ENCODE results near the gene APOBEC3B.
"Not testable (repeated sequence)": the region's sequence is repeated elsewhere in the genome, so short reads cannot be mapped to it uniquely, and the experiment has no call there.

Gene APOBEC3B

DNA sequence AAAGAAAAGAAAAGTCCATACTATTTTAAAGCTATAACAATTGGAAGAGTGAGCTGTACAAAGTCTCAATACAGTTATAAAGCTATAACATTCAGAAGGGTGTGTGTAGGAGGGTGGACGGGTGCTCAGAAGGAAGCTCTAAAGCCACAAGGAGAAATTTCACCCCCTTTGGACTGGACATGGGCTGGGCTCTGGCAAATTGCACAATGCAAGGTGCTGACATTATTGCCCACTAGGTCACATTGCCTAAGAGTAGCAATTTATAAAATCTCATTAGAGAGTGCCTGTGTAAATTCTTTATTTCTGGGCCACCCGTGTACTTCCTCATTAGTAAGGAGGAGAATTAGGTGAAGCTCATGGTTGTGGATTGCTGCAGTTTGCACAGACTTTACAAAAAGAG lies 30.4 kb upstream of the APOBEC3B start:
- DNase-seq (ENCODE audit: low read depth in 2 of 2), result no peak

- no peak for DNase-seq (ENCODE audit: low read depth in 2 of 2)
Observed at GRCh38 chr22:38952281-38952993, 29.7 kb upstream of the APOBEC3B start.

DNA sequence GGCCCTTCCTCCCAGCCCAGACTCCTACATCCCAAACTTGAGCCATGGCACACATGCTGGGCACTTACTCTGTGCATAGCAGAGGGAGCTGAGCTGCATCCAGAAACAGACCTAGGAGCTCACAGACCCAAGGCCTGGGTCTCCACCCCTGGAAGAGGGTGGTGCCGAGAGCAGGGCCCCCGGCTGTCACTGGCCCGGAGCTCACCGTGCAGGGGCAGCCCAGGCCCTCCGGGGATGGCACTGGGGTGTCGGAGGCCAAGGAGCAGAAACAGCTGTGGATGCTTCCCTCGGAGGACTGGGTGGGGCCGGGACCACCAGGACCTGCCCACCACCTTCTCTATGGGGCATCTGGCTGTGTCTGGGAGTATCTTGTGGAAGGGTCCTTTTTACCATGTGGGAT lies 29.1 kb upstream of the APOBEC3B start:
- DNase-seq (ENCODE audit: low read depth in 2 of 2), result no peak

DNA sequence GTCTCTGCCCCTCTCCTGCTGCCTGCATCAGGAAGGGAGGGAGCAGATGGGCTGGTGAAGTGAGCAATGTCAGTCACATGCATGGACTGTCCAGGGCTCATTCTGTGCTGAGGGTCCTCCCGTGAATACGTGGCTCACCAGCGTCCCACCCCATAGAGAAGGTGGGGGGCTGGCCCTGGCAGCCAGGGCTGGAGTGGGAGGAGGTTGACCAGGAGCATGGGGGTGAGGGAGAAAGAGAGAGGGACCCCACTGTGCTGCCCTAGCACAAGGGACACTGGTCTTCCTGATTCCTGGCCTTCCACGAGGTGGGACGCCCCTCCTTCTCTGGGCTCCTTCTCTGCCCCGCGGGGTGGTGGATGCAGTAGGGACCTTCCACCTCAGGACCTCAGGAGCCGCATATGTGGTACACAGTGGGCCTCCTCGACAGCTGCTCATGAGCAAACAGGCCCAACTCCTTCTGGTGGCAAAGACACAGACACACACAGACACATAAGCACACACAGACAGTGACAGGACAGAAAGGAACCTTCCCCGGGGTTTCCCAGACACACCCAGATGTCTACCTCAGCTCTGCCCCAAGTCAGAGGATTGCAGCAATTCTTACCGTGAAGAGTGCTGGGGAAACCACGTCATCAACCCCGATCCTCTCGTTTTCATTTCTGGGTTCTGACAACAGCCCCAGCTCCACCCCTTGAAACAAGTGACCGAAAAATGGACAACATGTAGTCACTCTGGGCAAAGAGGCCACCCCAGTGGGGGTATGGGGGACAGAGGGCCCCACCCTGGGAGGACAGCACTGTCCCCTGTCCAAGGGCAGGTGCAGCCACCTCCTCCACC lies 28.4 kb upstream of the APOBEC3B start:
- DNase-seq (ENCODE audit: low read depth in 2 of 2), result peak in 1 of 2 donors; percentile 38

GRCh38 chr22:38954414-38955043 lies 27.6 kb upstream of the APOBEC3B start:
- DNase-seq (ENCODE audit: low read depth in 2 of 2), result no peak

DNA sequence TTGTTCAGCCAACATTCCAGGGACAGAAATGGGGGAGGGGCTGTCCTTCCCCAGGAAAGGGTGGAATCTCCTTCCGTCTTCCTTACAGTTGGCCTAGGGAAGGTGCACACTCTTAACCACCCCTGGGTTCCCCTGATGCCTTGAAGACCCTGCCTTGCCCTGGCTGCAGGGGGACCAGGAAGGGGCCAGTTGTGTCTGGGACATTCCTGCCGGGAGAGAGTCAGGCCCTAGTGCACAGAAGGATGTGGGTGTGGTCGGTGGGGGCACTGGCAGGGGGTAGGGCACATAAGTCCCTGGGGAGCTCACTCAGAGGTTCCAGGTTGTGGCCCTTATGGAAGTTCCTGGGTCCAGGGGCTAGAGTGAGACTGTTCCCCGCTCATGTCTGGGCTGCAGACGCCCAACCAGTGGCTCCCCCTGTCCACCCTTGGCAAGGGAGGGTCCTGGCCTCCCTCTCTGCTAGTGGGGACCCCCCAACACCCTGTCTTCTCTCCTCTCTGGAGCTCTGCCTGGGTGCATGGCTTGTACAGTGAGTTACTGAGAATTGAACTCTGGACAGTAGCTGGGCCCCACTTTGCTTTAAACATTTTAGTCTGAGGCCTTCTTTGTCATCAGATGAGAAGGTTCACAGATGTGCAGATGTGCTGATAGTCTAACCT lies 26.8 kb upstream of the APOBEC3B start:
- DNase-seq (ENCODE audit: low read depth in 2 of 2), result no peak

DNA sequence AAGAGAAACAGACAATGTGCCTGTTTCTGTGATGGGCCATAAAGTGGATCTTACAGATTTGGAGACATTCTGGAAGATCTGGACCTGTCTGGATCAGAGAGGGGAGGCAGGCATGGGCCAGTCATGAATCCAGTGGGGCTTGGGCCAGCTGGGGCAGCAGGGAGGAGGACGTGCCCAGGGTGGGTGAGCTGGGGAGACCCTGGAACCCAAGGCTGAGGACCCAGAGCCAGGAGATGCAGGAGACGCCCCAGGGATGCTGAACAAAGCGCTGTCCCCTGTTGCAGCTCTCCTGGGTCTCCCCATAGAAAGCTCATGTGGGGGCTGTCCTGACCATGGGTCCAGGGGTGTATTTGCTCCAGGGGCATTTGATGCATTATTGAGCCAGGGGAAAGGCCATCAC lies 26.2 kb upstream of the APOBEC3B start:
- DNase-seq (ENCODE audit: low read depth in 2 of 2), result no peak

- DNase-seq (ENCODE audit: low read depth in 2 of 2), result no peak
Observed at GRCh38 chr22:38956551-38956950, 25.6 kb upstream of the APOBEC3B start.

- DNase-seq (ENCODE audit: low read depth in 2 of 2), result no peak
Observed at GRCh38 chr22:38957046-38957770, 24.9 kb upstream of the APOBEC3B start, which contains the start of gene APOBEC3A. APOBEC3A (plus strand) TSS chr22:38957609; CDS start chr22:38957692, 83 bp downstream.

DNA sequence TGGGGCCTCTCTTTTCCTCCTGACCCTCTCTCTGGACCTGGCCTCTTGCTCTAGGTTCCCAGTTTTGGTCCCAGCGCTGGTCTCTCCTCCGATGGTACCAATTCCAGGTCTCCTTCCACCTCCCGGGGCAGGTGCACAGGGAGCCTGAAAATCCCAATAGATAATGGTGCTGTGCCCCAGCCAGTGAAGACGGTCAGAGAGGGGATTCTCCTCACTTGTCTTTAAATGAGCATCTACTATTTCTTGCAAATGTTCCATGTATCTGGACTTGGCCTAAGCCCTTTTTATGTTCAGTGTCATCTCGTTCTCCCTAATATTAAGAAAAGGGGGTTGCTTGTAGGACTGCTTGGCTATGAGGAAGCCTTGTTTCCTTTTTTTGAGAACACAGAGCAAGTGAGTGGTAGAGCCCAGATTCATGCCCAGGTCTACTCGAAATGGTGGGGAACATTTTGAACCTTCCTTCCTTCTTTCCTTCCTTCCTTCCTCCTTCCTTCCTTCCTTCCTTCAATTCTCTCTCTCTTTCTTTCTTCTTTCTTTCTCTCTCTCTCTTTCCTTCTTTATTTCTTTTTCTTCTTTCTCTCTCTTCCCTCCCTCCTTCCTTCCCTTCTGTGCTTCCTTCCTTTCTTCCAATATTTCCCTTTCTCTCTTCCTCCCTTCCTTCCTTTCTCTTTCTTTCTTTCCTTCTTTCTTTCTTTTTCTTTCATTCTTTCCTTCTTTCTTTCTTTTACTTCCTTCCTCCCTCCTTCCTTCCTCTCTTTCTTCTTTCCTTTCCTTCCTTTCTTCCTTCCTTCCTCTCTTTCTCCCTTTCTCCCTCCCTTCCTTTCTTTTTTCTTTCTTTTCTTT lies 24.1 kb upstream of the APOBEC3B start:
- DNase-seq (ENCODE audit: low read depth in 2 of 2), result no peak

DNA sequence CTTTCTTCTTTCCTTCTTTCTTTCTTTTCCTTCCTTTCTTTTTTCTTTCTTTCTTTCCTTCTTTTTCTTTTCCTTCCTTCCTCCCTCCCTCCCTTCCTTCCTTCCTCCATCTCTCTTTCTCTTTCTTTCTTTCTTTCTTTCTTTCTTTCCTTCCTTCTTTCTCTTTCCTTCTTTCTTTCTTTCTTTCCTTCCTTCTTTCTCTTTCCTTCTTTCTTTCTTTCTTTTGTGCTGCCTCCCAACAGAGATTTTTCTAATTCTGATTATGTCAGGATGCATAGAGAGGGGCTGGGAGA lies 23.6 kb upstream of the APOBEC3B start:
- not testable (repeated sequence) for DNase-seq (ENCODE audit: low read depth in 2 of 2)

DNA sequence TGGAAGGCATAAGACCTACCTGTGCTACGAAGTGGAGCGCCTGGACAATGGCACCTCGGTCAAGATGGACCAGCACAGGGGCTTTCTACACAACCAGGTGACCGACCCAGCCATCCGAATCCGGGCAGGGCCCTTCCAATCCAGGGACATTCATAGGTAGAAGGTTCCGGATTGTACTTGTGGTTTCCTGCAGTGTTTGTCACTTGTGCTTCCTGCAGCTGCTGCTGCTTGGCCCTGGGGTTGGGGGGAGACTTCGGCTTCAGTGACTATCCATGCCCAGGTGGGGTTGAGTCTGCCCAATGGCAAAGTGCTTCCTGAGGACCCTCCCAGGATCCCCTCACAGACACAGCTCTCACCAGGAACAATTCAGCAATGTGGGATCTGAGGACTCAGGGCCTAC lies 22.6 kb upstream of the APOBEC3B start:
- DNase-seq (ENCODE audit: low read depth in 2 of 2), result no peak

GRCh38 chr22:38960673-38961072 lies 21.5 kb upstream of the APOBEC3B start:
- not testable (repeated sequence) for DNase-seq (ENCODE audit: low read depth in 2 of 2)

DNA sequence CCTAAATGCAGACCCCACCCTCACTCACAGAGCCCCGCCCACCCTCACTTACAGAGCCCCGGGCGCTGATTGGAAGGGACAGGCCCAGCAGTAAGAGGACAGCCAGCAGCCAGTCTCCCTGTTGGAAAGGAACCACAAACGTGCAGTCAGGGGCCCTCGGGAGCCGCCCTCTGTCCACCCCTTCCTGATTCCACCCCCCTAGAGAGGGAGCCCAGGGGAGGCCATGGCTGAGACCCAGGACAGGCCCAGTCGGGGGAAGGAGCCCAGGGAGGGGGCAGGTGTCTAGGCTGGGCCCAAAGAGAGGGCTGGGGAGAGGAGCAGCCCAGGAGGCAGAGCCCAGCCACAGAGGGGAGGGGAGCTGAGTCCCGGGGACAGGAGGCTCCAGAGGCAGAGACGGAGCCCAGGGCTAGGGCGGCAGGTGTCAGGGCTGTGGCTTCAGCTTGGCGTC lies 18.8 kb upstream of the APOBEC3B start:
- not testable (repeated sequence) for DNase-seq (ENCODE audit: low read depth in 2 of 2)

- DNase-seq (ENCODE audit: low read depth in 2 of 2), result no peak
Observed at GRCh38 chr22:38963872-38964271, 18.3 kb upstream of the APOBEC3B start.

DNA sequence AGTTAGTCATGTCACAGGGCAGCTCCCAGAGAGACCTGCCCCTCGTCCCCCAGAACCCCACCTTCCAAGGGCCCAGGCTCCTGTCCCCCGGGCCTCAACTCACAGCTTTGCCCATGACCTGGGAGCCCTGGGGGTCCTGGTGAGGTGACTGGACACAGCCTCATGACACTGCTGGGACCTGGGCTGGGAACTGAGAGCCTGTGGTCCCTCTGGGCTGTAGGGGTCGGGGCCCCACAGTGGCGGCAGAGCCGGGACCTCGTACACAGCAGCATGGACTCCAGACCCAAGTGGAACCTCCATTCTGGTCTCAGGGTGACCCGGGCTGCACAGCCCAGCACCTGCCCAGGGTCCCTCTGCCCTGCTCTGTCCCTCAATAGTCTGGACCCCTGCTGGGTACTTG lies 17.8 kb upstream of the APOBEC3B start:
- DNase-seq (ENCODE audit: low read depth in 2 of 2), result no peak

DNA sequence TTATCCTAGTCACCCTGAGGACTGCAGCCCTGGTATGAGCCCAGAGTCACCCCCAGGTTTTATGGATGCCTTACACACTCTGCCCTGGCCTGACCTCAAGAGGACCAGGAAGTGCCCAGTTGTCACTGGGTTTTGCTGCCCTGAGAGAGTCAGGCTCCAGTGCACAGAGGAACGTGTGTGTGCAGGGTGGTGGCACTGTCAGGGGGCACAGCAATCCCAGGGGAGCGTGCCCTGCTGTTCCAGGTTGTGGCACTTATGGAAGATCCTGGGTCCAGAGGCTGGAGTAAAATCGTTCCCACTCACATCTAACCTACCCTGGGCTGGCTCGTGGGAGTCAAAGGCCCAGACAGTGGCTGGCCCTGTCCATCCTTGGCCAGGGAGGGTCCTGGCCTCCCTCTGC lies 17.2 kb upstream of the APOBEC3B start:
- no peak for DNase-seq (ENCODE audit: low read depth in 2 of 2)

DNA sequence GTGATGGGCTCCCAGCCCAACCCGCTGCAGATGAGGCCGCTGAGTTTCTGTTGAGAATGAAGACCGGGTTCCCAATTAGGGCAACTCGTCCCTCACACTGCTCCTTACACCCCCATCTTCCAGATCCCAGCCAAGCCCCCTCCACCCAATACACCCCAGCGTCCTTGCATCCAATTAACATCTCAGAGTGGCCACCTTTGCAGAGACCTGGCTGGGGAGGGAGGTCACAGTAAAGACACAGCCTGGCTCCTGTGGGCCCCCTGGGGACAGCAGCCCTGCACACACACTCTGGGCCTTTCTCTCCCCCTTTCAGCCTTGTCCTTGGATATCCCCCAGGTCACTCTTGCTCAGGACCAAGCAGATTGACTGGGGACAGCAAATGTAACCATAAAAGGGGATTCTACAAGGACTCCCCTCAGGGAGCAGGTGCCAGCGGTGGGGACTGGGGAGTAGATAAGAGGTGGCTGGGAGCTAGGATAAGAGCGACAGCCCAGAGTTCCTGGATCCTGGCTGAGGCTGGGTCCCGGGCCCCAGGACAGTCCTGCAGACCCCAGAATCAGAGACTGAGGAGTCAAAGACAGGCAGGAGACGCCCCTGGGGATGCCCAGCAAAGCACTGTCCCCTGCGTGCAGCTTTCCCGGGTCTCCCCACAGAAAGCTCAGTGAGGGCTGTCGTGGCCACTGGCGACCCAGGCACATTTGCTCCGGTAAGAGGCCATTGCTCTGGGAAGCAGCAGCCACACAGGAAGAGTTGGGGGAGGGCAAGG lies 16.4 kb upstream of the APOBEC3B start:
- DNase-seq (ENCODE audit: low read depth in 2 of 2), result no peak

DNA sequence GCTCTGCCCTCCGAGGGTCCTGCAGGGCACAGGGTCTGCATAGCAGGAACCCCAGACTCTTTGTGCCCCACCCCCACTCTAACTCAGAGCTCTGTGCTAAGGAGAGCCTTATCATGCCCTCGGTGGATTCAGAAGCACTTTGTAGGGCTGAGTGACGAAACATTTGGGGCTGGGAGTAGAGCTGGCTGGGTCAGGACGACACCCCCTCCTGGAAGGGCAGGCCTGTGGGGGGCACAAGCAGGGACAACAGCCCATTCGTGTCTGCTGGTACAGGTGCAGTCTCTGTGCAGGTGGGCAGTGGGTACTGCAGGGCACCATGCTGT lies 15.8 kb upstream of the APOBEC3B start:
- DNase-seq (ENCODE audit: low read depth in 2 of 2), result no peak

DNA sequence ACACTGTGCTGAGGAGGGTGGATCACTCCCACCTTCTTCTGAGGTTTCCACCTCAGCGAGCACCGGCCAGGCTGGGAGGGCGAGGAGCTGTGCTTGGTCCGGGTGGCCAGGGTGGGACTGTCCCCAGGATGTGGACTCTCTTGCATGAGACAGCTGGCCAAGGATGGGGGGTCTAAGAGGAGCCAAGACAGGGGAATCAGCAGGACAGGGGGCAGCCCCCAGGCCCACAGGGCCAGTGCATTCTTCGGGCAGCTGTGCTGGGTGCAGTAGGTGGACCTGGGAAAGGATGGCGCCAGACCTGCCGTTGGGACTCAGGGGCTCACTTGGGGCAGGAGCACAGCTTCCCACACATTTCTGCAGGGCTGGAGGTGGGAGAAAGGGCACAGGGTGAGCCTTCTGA lies 15.2 kb upstream of the APOBEC3B start:
- DNase-seq (ENCODE audit: low read depth in 2 of 2), result no peak
